ENCODE measurements around the gene ACER3.

ACER3 gene

GRCh38 chr11:77064648-77065217 is 204.0 kb downstream of the ACER3 start:
- DNase-seq: no peak

GRCh38 chr11:77065878-77066228 is 205.1 kb downstream of the ACER3 start:
- no peak for DNase-seq

GRCh38 chr11:77066229-77067042 is 205.7 kb downstream of the ACER3 start, which contains the start of gene CAPN5:
TSS of gene CAPN5 (plus strand) at chr11:77066971. CDS start at chr11:77084887, 17,916 bp downstream.
- DNase-seq: peak; percentile 83

- no peak for DNase-seq
These were observed 207.2 kb downstream of the ACER3 start for GRCh38 chr11:77067861-77068443.

GRCh38 chr11:77068457-77069335 is 208.0 kb downstream of the ACER3 start:
- no peak for DNase-seq

GRCh38 chr11:77069336-77069968 is 208.7 kb downstream of the ACER3 start:
- DNase-seq: no peak

- DNase-seq: no peak
These were observed 209.4 kb downstream of the ACER3 start for GRCh38 chr11:77069969-77070582.

GRCh38 chr11:77071077-77071476 is 210.4 kb downstream of the ACER3 start:
- DNase-seq: no peak

- no peak for DNase-seq
These were observed 211.2 kb downstream of the ACER3 start for GRCh38 chr11:77071671-77072605.

- DNase-seq: no peak
These were observed 212.2 kb downstream of the ACER3 start for GRCh38 chr11:77072851-77073327.

- DNase-seq: no peak
These were observed 212.7 kb downstream of the ACER3 start for GRCh38 chr11:77073328-77074001.

GRCh38 chr11:77074205-77074604 is 213.5 kb downstream of the ACER3 start:
- no peak for DNase-seq

- DNase-seq: no peak
These were observed 214.0 kb downstream of the ACER3 start for GRCh38 chr11:77074626-77075221.

- DNase-seq: no peak
These were observed 214.7 kb downstream of the ACER3 start for GRCh38 chr11:77075425-77075905.
